Right ventricle myocardium inferior (tissue), 1 donor: ENCODE data around the gene CD81. TPM values are rescaled to one million over a fixed set of nuclear protein-coding genes. Genes with fewer than 3 reads are reported as not detected.

ENCODE experiments used
- ATAC-seq: fragments of 200-7000 bp; cut with Tn5 transposase; one replicate; pipeline ENCODE4 v1.9.1; 2020; ENCODE audit warnings: mild to moderate bottlenecking, moderate library complexity
- DNase-seq: peaks from one replicate; pipeline ENCODE4 v3.0.0; 2021; ENCODE audit errors: missing footprints
- intact Hi-C: fragments of 100-400 bp; cut with DNase I; formaldehyde crosslinking; loops from one replicate; pipeline ENCODE4 v1.11.0; 2022
- total RNA-seq: library from RNA; stranded (reverse); fragmentation: NEBNext Ultra II Directional; extraction: Animal tissue kit (Norgen Biotek cat#: 25700); gene quantifications from one replicate; pipeline ENCODE4 v1.2.1, GENCODE V29; 2021
- donor health status: DM: no; HTN: yes; CAD: no; lungs with severe emphysema.

Gene CD81
- total RNA-seq, 1 donor from 2014 or later, result 531 TPM

DNA sequence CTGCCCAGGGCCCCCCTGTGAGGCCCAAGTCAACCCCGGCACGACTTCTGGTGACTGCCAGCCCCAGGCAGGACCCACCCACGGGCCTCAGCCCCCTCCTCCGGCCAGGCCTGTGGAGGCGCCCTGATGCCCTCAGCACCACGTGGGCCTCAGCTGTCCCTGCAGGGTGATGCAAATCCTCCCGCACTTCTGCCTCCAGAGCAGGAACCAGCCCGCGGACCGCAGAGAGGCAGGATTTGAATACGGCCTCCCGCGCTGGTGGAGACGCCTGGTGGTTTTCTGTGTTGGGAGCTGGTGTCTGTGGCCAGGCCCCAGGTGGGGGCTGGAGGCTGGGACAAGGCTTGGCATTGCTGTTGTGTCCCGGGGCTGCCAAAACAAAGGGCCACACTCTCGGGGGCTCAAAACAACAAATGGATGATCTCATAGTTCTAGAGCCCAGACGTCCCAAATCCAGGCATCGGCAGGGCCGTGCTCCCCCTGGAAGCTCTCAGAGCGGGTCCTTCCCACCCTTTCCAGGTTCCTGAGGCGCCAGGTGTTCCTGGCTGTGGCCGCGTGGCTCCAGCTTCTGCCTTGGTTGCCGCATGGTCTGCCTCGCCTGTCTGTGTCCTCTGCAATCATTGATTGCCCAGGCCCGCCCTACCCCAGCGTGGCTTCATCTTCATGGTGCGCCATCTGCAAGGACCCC is 47.8 kb downstream of the CD81 start:
- ATAC-seq (no peak), DNase-seq (peak; percentile 41)
- intact Hi-C loops, result no loop called here

- ATAC-seq, result no peak
- peak; percentile 14 for DNase-seq
- intact Hi-C loops, result no loop called here
Measured at GRCh38 chr11:2425506-2425905, 48.4 kb downstream of the CD81 start.

DNA sequence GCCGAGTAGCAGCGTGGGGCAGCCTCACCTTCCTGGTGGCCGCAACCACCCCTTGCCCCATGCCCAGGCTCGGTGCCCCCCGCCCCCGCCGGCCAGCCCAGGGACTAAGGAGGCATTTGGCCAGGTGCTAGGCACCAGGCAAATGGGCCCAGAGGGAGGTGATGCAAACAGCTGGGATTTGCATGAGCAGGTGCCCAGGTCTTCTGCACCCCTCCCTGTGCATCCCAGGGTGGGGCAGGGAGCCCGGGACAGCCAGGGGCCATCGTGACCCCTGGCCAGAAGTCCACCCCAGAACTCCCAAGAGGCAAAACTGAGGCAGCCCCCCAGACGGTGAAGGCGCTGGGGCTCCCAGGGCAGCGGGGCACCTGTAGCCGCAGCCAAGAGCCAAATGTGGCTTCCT is 49.1 kb downstream of the CD81 start:
- intact Hi-C loops, result no loop called here
- DNase-seq, result peak; percentile 28
- ATAC-seq, result no peak

DNA sequence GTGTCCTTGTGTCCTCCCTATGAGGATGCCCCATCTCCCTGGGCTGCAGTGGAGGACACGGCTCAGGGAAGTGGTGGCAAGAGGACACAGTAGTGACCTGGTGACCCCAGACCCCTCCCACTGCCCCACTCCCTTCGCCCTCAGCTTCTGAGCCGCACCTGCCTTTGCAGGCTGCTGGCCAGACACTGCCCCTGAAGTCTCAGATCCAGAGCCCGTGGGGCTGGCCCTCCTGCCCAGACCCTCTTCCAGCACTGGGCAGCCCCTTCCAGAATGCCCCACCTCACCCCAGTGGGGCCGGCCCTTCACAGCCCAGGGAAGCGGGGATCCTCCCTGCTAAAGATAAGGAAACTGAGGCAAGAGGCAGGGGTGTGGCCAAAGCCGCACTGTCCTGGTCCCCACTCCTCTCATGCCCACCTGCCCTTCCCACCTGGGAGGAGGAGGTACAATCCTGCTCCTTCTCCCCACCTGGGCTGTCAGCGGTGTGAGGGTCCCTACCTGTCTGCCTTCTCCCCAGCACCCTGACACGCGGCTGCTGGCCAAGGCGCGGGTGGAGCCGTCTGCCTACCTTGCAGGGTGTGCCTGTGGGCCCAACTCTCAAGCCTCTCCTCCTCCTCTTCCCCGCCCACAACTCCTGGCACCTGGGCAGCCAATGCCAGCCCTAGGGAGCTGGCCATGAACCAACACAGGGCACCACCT is 49.9 kb downstream of the CD81 start:
- DNase-seq (peak; percentile 32), ATAC-seq (no peak)
- intact Hi-C loops, result no loop called here

- DNase-seq (peak; percentile 64), ATAC-seq (no peak)
- intact Hi-C loops, result loop anchor here (1.0 kb wide), 2 partner anchors 103 to 458 kb away; no protein-coding TSS in a partner anchor
Measured at GRCh38 chr11:2427721-2428321, 50.7 kb downstream of the CD81 start.

DNA sequence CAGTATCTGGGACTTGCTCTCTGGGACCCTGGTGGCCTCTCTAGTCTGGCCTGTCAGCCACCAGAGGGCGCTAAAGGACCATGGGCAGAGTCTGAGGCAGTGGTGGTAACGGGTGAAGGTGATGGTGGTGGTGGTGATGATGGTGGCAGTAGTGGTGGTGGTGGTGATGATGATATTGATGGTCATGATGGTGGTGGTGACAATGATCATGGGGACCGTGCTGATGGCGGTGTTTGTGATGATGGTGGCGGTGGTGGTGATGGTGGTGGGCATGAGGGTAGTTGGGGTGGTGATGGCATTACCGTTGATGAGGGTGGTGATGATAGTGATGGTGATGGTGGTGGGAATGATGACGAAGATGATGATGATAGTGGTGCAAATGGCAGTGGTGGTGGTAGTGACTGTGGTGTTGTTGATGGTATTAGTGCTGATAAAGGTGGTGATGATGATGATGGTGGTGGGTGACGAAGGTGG is 51.2 kb downstream of the CD81 start:
- DNase-seq, result peak; percentile 92
- intact Hi-C loops, result loop anchor here (1.0 kb wide), 2 partner anchors 103 to 458 kb away; no protein-coding TSS in a partner anchor

GRCh38 chr11:2431395-2431794 is 54.3 kb downstream of the CD81 start:
- no peak for ATAC-seq
- intact Hi-C loops, result no loop called here
- no peak for DNase-seq

More for the DNA sequence above, 51.2 kb downstream of the CD81 start:
- peak; percentile 73 for ATAC-seq

GRCh38 chr11:2432171-2432621 is 55.1 kb downstream of the CD81 start:
- ATAC-seq (no peak), DNase-seq (peak; percentile 69)
- intact Hi-C loops, result no loop called here

DNA sequence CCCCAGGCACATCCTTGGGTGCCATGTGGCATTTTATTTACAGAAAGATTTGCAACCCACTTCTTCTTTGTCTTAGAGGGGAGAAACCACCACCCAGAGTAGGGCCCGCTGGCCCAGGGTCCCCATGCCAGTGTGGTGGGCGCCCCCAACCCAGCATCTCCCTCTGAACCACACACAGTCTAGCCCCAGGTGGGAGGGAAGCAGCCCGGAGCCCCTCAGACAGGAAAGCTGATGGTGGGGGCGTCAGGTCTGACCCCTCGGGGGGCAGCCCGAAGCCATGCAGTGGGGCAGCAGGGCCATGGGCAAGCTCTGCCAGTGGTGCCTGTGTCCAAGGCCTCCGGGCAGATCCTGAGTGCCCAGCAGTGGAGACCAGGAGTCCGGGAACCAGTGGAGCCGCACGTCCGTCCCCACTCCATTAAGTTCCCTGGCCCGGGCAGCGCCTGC is 55.5 kb downstream of the CD81 start:
- DNase-seq (peak; percentile 59), ATAC-seq (no peak)
- intact Hi-C loops, result no loop called here

- intact Hi-C loops, result no loop called here
- peak; percentile 39 for DNase-seq
Measured at GRCh38 chr11:2433106-2433925, 56.2 kb downstream of the CD81 start.

GRCh38 chr11:2434008-2434407 is 56.9 kb downstream of the CD81 start:
- intact Hi-C loops, result no loop called here
- ATAC-seq, result no peak
- DNase-seq, result peak; percentile 33

More at GRCh38 chr11:2433106-2433925, 56.2 kb downstream of the CD81 start:
- ATAC-seq, result no peak

DNA sequence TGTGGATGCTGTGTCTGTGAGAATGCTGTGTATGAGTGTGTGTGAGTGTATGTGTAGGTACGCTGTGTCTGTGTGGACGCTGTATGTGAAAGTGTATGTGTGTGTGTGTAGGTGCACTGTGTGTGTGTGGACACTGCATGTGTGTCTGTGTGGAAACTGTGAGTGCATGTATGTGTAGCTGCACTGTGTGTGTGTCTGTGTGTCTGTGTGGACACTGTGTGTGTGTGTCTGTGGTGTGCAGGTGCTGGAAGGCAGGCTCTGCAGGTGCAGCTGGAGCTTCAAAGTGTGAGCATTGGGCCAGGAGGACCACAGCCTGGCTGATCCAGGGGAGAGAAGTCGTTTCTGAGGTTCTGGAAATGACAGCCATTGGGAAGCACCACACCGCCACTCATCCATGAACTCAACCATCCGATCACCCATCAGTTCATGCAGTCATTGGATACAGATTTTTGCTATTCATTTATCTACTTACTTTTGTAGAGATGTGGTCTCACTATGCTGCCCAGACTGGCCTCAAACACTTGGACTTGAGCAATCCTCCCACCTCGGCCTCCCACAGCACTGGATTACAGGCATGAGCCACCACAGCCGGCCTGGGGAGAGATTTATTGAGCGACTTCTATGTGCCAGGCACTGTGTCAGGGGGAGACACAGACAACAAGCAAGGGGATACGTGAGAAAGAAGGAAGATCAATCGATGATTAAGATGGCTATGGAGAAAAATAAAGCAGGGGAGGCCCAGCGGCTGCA is 57.6 kb downstream of the CD81 start:
- no peak for ATAC-seq
- DNase-seq, result no peak
- intact Hi-C loops, result no loop called here

DNA sequence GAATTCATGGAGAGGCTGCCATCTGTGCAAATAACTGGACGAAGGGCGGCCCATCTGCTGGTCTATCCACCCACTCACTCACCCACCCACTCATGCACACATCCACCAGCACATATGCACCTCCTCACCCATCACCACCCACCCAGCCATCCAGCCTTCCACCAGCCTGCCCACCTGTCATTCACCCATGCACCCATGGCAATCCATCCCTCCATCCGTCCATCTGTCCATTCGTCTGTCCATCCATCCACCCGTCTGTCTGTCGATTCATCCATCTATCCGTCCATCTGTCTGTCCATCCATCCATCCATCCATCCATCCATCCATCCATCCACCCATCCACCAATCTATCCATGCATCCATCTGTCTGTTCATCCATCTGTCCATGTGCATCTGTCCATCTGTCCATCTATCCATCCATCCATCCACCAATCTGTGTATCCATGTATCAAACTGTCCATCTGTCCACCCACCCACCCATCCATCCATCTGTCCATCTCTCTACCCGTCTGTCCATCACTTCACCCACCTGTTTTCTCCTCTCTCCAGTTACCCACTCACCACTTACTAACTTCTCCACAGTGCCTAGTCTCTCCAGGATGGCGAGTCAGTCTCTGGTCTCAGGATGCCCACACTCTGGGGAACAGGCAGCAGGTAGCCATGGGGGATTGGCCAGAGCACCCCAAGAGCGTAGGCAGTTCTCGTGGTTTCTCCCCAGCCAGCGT is 58.3 kb downstream of the CD81 start:
- intact Hi-C loops, result no loop called here
- peak; percentile 53 for DNase-seq
- no peak for ATAC-seq

DNA sequence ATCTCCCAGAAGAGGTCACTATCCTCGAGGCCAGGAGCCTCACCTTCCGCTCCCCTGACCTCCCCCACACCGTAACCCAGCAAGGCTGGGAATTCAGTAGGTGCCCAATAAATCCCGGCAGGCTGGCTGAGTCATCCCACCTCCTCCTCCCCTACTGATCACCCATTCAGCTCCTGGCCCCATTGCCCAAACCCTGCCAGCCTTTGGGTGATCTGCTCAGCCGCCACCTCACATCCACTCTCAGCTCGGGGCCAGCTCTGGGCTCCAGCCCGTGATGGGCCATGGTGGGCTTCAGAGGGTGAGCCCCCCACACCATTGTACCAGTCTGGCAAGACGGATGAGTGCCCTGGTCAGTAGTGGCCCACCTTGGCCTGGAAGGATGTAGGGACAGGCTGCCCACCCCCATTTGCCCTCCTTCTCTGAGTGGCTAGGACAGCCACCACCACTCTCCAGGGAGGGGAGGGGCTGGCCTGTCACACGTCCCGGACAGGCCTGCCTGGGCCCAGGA is 59.0 kb downstream of the CD81 start:
- intact Hi-C loops, result no loop called here
- ATAC-seq (no peak), DNase-seq (peak; percentile 23)

GRCh38 chr11:2436521-2437031 is 59.5 kb downstream of the CD81 start:
- ATAC-seq, result no peak
- peak; percentile 25 for DNase-seq
- intact Hi-C loops, result no loop called here

GRCh38 chr11:2437516-2437915 is 60.4 kb downstream of the CD81 start:
- intact Hi-C loops, result no loop called here
- ATAC-seq (no peak), DNase-seq (no peak)

- DNase-seq (no peak), ATAC-seq (no peak)
- intact Hi-C loops, result loop anchor here (5.0 kb wide), 1 partner anchor 77 kb away; no protein-coding TSS in a partner anchor
Measured at GRCh38 chr11:2439820-2440219, 62.7 kb downstream of the CD81 start.
